Measurements from ENCODE around the gene PAK1IP1. TPM values are rescaled to one million over a fixed set of nuclear protein-coding genes. Genes with fewer than 3 reads are reported as not detected.

Gene PAK1IP1
- total RNA-seq, 1 donor from 2014 or later: 11.2 TPM

- H3K4me1 ChIP-seq: no peaks in the 10 kb centered on the region
- H3K4me3 ChIP-seq: no peak overlapping the region
- H3K36me3 ChIP-seq: no peaks in the 10 kb centered on the region
- intact Hi-C loops (cut with micrococcal nuclease): no loop called here
- H3K9me3 ChIP-seq (replicated peaks): no peaks in the 10 kb centered on the region
- H3K27me3 ChIP-seq (ENCODE audit: low read depth): no peaks in the 10 kb centered on the region
- no peak overlapping the region for H3K27ac ChIP-seq (replicated peaks)
- DNase-seq: no peak
- no peak for TF ChIP-seq CTCF (IDR thresholded peaks at IDR 0.05; ENCODE audit: borderline replicate concordance)
These were observed 13.0 kb upstream of the PAK1IP1 start for GRCh38 chr6:10681795-10682194.

GRCh38 chr6:10682355-10682988, 12.3 kb upstream of the PAK1IP1 start:
- Histone ChIP-seq H3K36me3 (no peaks in the 10 kb centered on the region), H3K4me3 (no peak overlapping the region), H3K9me3 (replicated peaks) (no peaks in the 10 kb centered on the region), H3K4me1 (no peaks in the 10 kb centered on the region), H3K27ac (replicated peaks) (no peak overlapping the region), H3K27me3 (ENCODE audit: low read depth) (peaks cover under 1% of the 10 kb centered on the region)
- intact Hi-C loops (cut with micrococcal nuclease): no loop called here
- TF ChIP-seq CTCF (IDR thresholded peaks at IDR 0.05; ENCODE audit: borderline replicate concordance): no peak
- no peak for DNase-seq

- DNase-seq: no peak
- no peak for TF ChIP-seq CTCF (IDR thresholded peaks at IDR 0.05; ENCODE audit: borderline replicate concordance)
- Histone ChIP-seq H3K4me1 (no peaks in the 10 kb centered on the region), H3K27ac (replicated peaks) (no peak overlapping the region), H3K36me3 (no peaks in the 10 kb centered on the region), H3K9me3 (replicated peaks) (no peaks in the 10 kb centered on the region), H3K27me3 (ENCODE audit: low read depth) (peaks cover 3% of the 10 kb centered on the region), H3K4me3 (no peak overlapping the region)
- intact Hi-C loops (cut with micrococcal nuclease): no loop called here
These were observed 10.2 kb upstream of the PAK1IP1 start for GRCh38 chr6:10684618-10685017.

- Histone ChIP-seq H3K9me3 (replicated peaks) (no peaks in the 10 kb centered on the region), H3K36me3 (no peaks in the 10 kb centered on the region), H3K27ac (replicated peaks) (no peak overlapping the region), H3K4me3 (no peak overlapping the region), H3K4me1 (no peaks in the 10 kb centered on the region), H3K27me3 (ENCODE audit: low read depth) (peaks cover 3% of the 10 kb centered on the region)
- no peak for TF ChIP-seq CTCF (IDR thresholded peaks at IDR 0.05; ENCODE audit: borderline replicate concordance)
- DNase-seq: no peak
- intact Hi-C loops (cut with micrococcal nuclease): no loop called here
These were observed 9.5 kb upstream of the PAK1IP1 start for GRCh38 chr6:10685092-10685915.

GRCh38 chr6:10686901-10687300, 7.9 kb upstream of the PAK1IP1 start:
- no peak for DNase-seq
- no peak overlapping the region for H3K4me3 ChIP-seq
- no peaks in the 10 kb centered on the region for H3K36me3 ChIP-seq
- H3K4me1 ChIP-seq: no peaks in the 10 kb centered on the region
- no peak overlapping the region for H3K27ac ChIP-seq (replicated peaks)
- no peak for TF ChIP-seq CTCF (IDR thresholded peaks at IDR 0.05; ENCODE audit: borderline replicate concordance)
- intact Hi-C loops (cut with micrococcal nuclease): no loop called here
- peaks cover 3% of the 10 kb centered on the region for H3K27me3 ChIP-seq (ENCODE audit: low read depth)
- H3K9me3 ChIP-seq (replicated peaks): no peaks in the 10 kb centered on the region
